Testis (tissue), 2 donors: Measurements from ENCODE around the gene DAG1.

Experiments used
- POLR2A ChIP-seq: fragments of 450-650 bp; IDR thresholded peaks from one replicate; pipeline ENCODE4 v1.6.1; 2017; ENCODE audit warnings: antibody characterized with exemption, mild to moderate bottlenecking, moderate library complexity
- TF ChIP-seq, protein P1 (sequence below), 3 experiments: fragments of 450-650 bp in 2 of 3; fragments of 200-600 bp in 1 of 3; sonication (generic) in 1 of 3; IDR thresholded peaks; one replicate each; pipeline ENCODE4 v1.5.1; 2016 to 2019; ENCODE audit warnings: antibody characterized with exemption in 3 of 3, mild to moderate bottlenecking in 2 of 3, moderate library complexity in 1 of 3

DNA sequence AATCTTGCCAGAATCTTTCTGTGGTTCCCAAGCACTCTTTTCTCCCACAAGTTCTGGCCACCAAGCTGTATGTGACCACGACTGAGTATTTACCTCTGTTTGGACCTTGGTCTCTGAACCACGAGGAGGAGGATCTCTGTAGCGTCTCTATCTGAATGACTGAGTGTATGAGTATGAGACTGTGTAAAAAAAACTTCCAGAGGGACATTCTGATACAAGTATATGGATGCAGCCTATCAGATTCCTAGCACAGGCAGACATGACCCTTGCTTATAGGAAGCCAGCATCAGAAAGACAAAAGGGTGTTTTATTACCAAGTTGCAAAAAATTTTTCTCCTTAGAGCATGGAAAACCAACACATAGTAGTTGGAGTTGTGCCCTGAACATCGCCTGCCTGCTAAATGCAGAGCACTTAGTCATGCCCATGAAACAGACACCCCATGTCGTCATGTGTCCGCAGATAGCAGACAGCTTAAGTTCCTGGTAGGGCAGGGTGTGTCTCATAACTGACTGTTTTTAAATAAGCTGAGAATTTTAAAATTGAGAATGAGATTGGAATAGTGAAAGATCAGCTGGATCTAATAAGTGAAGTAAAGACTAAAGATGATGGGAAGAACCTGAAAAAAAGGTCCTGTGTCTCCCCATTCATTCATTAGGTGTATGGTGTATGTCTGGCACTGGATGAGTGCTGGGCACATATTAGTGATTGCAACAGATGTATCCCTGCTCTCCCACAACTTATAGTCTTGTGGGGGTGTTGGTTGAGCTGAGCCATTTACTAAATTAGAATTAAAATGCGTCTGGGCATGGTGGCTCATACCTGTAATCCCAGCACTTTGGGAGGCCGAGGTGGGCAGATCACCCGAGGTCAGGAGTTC is 30.9 kb downstream of the DAG1 start:
- TF ChIP-seq, protein P1, sequence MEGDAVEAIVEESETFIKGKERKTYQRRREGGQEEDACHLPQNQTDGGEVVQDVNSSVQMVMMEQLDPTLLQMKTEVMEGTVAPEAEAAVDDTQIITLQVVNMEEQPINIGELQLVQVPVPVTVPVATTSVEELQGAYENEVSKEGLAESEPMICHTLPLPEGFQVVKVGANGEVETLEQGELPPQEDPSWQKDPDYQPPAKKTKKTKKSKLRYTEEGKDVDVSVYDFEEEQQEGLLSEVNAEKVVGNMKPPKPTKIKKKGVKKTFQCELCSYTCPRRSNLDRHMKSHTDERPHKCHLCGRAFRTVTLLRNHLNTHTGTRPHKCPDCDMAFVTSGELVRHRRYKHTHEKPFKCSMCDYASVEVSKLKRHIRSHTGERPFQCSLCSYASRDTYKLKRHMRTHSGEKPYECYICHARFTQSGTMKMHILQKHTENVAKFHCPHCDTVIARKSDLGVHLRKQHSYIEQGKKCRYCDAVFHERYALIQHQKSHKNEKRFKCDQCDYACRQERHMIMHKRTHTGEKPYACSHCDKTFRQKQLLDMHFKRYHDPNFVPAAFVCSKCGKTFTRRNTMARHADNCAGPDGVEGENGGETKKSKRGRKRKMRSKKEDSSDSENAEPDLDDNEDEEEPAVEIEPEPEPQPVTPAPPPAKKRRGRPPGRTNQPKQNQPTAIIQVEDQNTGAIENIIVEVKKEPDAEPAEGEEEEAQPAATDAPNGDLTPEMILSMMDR (IDR thresholded peaks at IDR 0.05), result no peak
- no peak for TF ChIP-seq POLR2A
